Hematopoietic multipotent progenitor cell treated with erythropoietin and hydrocortisone succinate and interleukin-3 and kit ligand, for 17 days (in vitro differentiated cells): Measurements from ENCODE around the gene HFE.
"Not testable (repeated sequence)": the region's sequence is repeated elsewhere in the genome, so short reads cannot be mapped to it uniquely, and the experiment has no call there.

Experiments used
- DNase-seq: peaks from one replicate; pipeline ENCODE4 v3.0.0-alpha.2; 2015; ENCODE audit warnings: low spot score

The HFE gene

GRCh38 chr6:26113570-26113969 lies 26.3 kb downstream of the HFE start:
- no peak for DNase-seq

- DNase-seq = no peak
Observed at GRCh38 chr6:26115226-26115625, 28.0 kb downstream of the HFE start.

GRCh38 chr6:26116267-26116666 lies 29.0 kb downstream of the HFE start:
- DNase-seq = no peak

- no peak for DNase-seq
Observed at GRCh38 chr6:26118999-26119398, 31.8 kb downstream of the HFE start.

- not testable (repeated sequence) for DNase-seq
Observed at GRCh38 chr6:26120115-26120514, 32.9 kb downstream of the HFE start.

- no peak for DNase-seq
Observed at GRCh38 chr6:26120807-26121140, 33.5 kb downstream of the HFE start.

- DNase-seq = no peak
Observed at GRCh38 chr6:26121141-26122004, 34.1 kb downstream of the HFE start.

- DNase-seq = peak; percentile 42
Observed at GRCh38 chr6:26122005-26122388, 34.8 kb downstream of the HFE start.

GRCh38 chr6:26122402-26122792 lies 35.2 kb downstream of the HFE start:
- no peak for DNase-seq

- DNase-seq = peak; percentile 97
Observed at GRCh38 chr6:26122793-26123674, 35.8 kb downstream of the HFE start.

- no peak for DNase-seq
Observed at GRCh38 chr6:26123675-26123946, 36.4 kb downstream of the HFE start.

- DNase-seq = peak; percentile 98
Observed at GRCh38 chr6:26123947-26124780, 36.9 kb downstream of the HFE start.

GRCh38 chr6:26124781-26125685 lies 37.8 kb downstream of the HFE start:
- peak; percentile 66 for DNase-seq

- peak; percentile 50 for DNase-seq
Observed at GRCh38 chr6:26126394-26127235, 39.4 kb downstream of the HFE start.

- DNase-seq = no peak
Observed at GRCh38 chr6:26128013-26128771, 41.0 kb downstream of the HFE start.

- no peak for DNase-seq
Observed at GRCh38 chr6:26129656-26130055, 42.4 kb downstream of the HFE start.

- no peak for DNase-seq
Observed at GRCh38 chr6:26130581-26131249, 43.5 kb downstream of the HFE start.

- DNase-seq = no peak
Observed at GRCh38 chr6:26131618-26132017, 44.4 kb downstream of the HFE start.

- DNase-seq = no peak
Observed at GRCh38 chr6:26133730-26134129, 46.5 kb downstream of the HFE start.
